Keratinocyte (primary cell): ENCODE data around the gene FES. TPM values are rescaled to one million over a fixed set of nuclear protein-coding genes. Genes with fewer than 3 reads are reported as not detected.

Experiments
- DNase-seq: peaks from one replicate; pipeline ENCODE4 v3.0.0-alpha.2; 2011; ENCODE audit warnings: low read depth, missing footprints, low spot score
- FAIRE-seq: peaks from 2 replicates; lab custom pipeline; 2011; peaks lifted over from hg19 to GRCh38; lab: Jason Lieb, UNC
- H2AFZ ChIP-seq: 2 replicates; pipeline ENCODE4 v1.6.0; 2012; ENCODE audit warnings: low read length, control low read depth, inconsistent platforms; ENCODE audit not compliant: control insufficient read depth
- H3K27ac ChIP-seq: 2 replicates; pipeline ENCODE4 v1.5.1; 2011; ENCODE audit warnings: low read length; ENCODE audit not compliant: control insufficient read depth, insufficient read depth
- H3K27me3 ChIP-seq: 3 replicates; pipeline ENCODE4 v1.6.0; 2011; ENCODE audit warnings: low read length; ENCODE audit not compliant: control insufficient read depth, insufficient read depth; ENCODE audit errors: extremely low read depth
- H3K36me3 ChIP-seq, 2 experiments: 2 replicates in 1 of 2; 3 replicates in 1 of 2; pipeline ENCODE4 v1.5.1; 2011; ENCODE audit warnings: low read length in 2 of 2, mild to moderate bottlenecking in 1 of 2; ENCODE audit not compliant: control insufficient read depth in 2 of 2, insufficient read depth in 2 of 2; ENCODE audit errors: extremely low read depth in 1 of 2
- H3K4me1 ChIP-seq: 3 replicates; pipeline ENCODE4 v1.5.1; 2011; ENCODE audit warnings: low read length; ENCODE audit not compliant: control insufficient read depth, insufficient read depth; ENCODE audit errors: extremely low read depth
- H3K4me2 ChIP-seq: 3 replicates; pipeline ENCODE4 v1.6.0; 2011; ENCODE audit warnings: low read depth, low read length; ENCODE audit not compliant: control insufficient read depth, insufficient read depth; ENCODE audit errors: extremely low read depth
- H3K4me3 ChIP-seq, 3 experiments: fragments of 200-600 bp in 1 of 3; sonication (generic) in 1 of 3; 2 replicates in 2 of 3; 3 replicates in 1 of 3; pipeline ENCODE4 v1.5.1; 2011 to 2016; ENCODE audit warnings: low read length in 3 of 3, mild to moderate bottlenecking in 3 of 3, control low read depth in 2 of 3, inconsistent platforms in 1 of 3, low read depth in 1 of 3, mixed read lengths in 1 of 3, mixed run types in 1 of 3, moderate library complexity in 1 of 3; ENCODE audit not compliant: control insufficient read depth in 2 of 3, insufficient read depth in 2 of 3; ENCODE audit errors: extremely low read depth in 1 of 3
- H3K79me2 ChIP-seq: 2 replicates; pipeline ENCODE4 v1.6.0; 2012; ENCODE audit warnings: low read length; ENCODE audit not compliant: control insufficient read depth, insufficient read depth
- H3K9ac ChIP-seq: 3 replicates; pipeline ENCODE4 v1.6.0; 2011; ENCODE audit warnings: low read length; ENCODE audit not compliant: control insufficient read depth, insufficient read depth; ENCODE audit errors: extremely low read depth
- H3K9me1 ChIP-seq: 3 replicates; pipeline ENCODE4 v1.6.0; 2011; ENCODE audit warnings: low read length; ENCODE audit not compliant: control insufficient read depth, insufficient read depth; ENCODE audit errors: extremely low read depth
- H3K9me3 ChIP-seq: 2 replicates; pipeline ENCODE4 v1.5.1; 2012; ENCODE audit warnings: low read depth, low read length; ENCODE audit not compliant: control insufficient read depth
- H4K20me1 ChIP-seq: 3 replicates; pipeline ENCODE4 v1.6.0; 2011; ENCODE audit warnings: low read length; ENCODE audit not compliant: control insufficient read depth, insufficient read depth; ENCODE audit errors: extremely low read depth
- CTCF ChIP-seq, 3 experiments: IDR thresholded peaks in 1 of 3; conservative IDR thresholded peaks in 1 of 3; optimal IDR thresholded peaks in 1 of 3; 2 replicates in 2 of 3; 3 replicates in 1 of 3; pipeline versions ENCODE3 to v1.5.1; 2011; ENCODE audit warnings: low read length in 3 of 3, mild to moderate bottlenecking in 3 of 3, moderate library complexity in 2 of 3, control low read depth in 1 of 3, inconsistent platforms in 1 of 3; ENCODE audit not compliant: insufficient read depth in 2 of 3; ENCODE audit errors: extremely low read depth in 1 of 3
- EZH2 ChIP-seq: IDR thresholded peaks from one replicate; pipeline ENCODE4 v1.6.1; 2012; ENCODE audit warnings: inconsistent platforms, mild to moderate bottlenecking, low read length, moderate library complexity
- dilution Hi-C: fragments of 300-500 bp; cut with MboI; formaldehyde crosslinking; loops from one replicate; pipeline ENCODE4 v1.7.0; 2020; ENCODE audit warnings: low sequenced_read_pairs; ENCODE audit not compliant: extremely low pct_ligation_motif_present
- polyA plus RNA-seq, 5 experiments: library from polyadenylated mRNA; depleted of rRNA in 3 of 5; stranded (reverse) in 3 of 5; stranded (forward) in 1 of 5; unstranded in 1 of 5; fragments of >200 nt; gene quantifications; 1 replicate in 1 of 5; 2 replicates in 3 of 5; 3 replicates in 1 of 5; pipeline versions ENCODE4 v1.2.1 to v1.2.3, GENCODE V29; 2011 to 2012; ENCODE audit warnings: missing spikeins in 2 of 5, low read depth in 1 of 5, low replicate concordance in 1 of 5

FES gene
- polyA plus RNA-seq, 1 donor (not counting 4 experiments of a cell fraction or from before 2014, with no cell fraction given) = 0.34 TPM

GRCh38 chr15:90901175-90902039 is 17.1 kb downstream of the FES start:
- Histone ChIP-seq H3K36me3 (peaks cover 0 to 3% of the 10 kb centered on the region in 2 experiments), H3K4me3 (peak overlapping the region in 2 of 3 experiments; percentile 68 to 78)

GRCh38 chr15:90902040-90902839 is 17.9 kb downstream of the FES start:
- peak; percentile 69 for FAIRE-seq
- no peak for DNase-seq
- Histone ChIP-seq H2AFZ (peak overlapping the region; percentile 93), H3K9ac (peak overlapping the region; percentile 83), H3K9me3 (no peaks in the 10 kb centered on the region), H3K4me1 (peaks cover 12% of the 10 kb centered on the region), H3K4me3 (peak overlapping the region; percentile 37 to 78 (median 68)), H3K27me3 (no peaks in the 10 kb centered on the region), H3K36me3 (peaks cover 3 to 5% of the 10 kb centered on the region in 2 experiments), H3K79me2 (no peaks in the 10 kb centered on the region), H4K20me1 (no peaks in the 10 kb centered on the region), H3K27ac (peak overlapping the region; percentile 71), H3K9me1 (peaks cover 2% of the 10 kb centered on the region), H3K4me2 (peak overlapping the region; percentile 83)
- TF ChIP-seq EZH2 (no peak), CTCF (optimal IDR thresholded peaks at IDR 0.05 in 1 of 3, IDR thresholded peaks at IDR 0.05 in 1 of 3, conservative IDR thresholded peaks at IDR 0.05 in 1 of 3; ENCODE audit: extremely low read depth in 1 of 3, insufficient read depth in 2 of 3, low read length in 3 of 3) (peak; percentile 81 to 91 (median 90))
- dilution Hi-C loops = no loop called here

More at GRCh38 chr15:90901175-90902039, 17.1 kb downstream of the FES start:
- Histone ChIP-seq H3K9me1 (peaks cover 2% of the 10 kb centered on the region), H3K27ac (no peak overlapping the region), H2AFZ (no peak overlapping the region), H3K9ac (no peak overlapping the region), H3K9me3 (no peaks in the 10 kb centered on the region), H3K4me1 (peaks cover 12% of the 10 kb centered on the region), H3K4me2 (peak overlapping the region; percentile 83), H3K79me2 (no peaks in the 10 kb centered on the region), H4K20me1 (no peaks in the 10 kb centered on the region), H3K27me3 (no peaks in the 10 kb centered on the region)
- dilution Hi-C loops = no loop called here
- no peak for TF ChIP-seq CTCF (optimal IDR thresholded peaks at IDR 0.05 in 1 of 3, IDR thresholded peaks at IDR 0.05 in 1 of 3, conservative IDR thresholded peaks at IDR 0.05 in 1 of 3; ENCODE audit: extremely low read depth in 1 of 3, insufficient read depth in 2 of 3, low read length in 3 of 3)
- TF ChIP-seq EZH2 = no peak
- DNase-seq (no peak), FAIRE-seq (no peak)
